GM18511 (cell line): ENCODE data around the gene IFNB1.

Source experiments
- ATAC-seq: cut with Tn5 transposase; IDR thresholded peaks from one replicate; pipeline ENCODE4 v1.9.1; 2021; ENCODE audit warnings: mild to moderate bottlenecking, moderate library complexity; ENCODE audit not compliant: unreplicated experiment

IFNB1 gene

DNA sequence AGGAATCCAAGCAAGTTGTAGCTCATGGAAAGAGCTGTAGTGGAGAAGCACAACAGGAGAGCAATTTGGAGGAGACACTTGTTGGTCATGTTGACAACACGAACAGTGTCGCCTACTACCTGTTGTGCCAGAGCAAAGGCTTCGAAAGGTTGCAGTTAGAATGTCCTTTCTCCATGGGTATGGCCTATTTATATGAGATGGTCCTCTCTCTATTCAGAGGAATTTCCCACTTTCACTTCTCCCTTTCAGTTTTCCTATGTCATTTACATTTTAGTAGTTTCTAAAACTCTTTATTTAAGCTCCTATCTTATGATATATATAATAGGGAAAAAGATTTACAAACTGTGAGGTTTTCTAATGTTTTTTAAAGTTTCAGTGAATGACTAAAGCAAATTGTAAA is at the start of gene IFNB1:
TSS of gene IFNB1 (minus strand) at position 162 of the 400 bp plus-strand sequence. CDS start at position 89, 73 bp downstream.
- no peak for ATAC-seq

DNA sequence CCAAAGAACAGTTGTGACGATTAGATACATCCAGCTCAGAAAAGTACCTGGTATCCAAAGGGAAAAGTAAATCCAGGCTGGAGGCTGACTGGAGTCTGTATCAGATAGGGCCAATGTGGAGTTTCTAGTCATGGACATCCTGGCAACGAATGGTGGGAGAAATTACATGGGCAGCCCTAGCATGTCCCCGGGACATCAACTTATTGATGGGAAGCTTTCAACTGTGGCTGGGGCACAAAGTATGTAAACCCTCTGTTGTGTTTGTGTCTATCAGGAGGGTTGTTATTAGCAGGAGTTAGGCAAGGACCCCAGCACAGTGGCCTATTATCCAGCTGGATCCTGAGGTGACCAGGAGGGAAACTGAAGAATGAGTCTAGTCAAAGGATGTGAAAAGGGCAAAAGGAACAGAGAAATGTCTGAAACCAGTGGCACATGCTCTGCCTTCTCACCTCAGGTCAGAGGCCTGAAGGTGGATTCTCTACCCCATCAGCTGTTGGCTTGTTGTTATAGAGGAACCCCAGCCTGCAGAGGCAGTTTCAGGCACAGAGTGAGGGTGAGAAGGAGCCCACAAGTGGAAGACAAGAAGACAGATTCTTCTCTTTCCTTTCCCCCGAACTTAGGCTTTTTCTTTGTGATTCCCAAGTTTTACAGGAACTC is 44.0 kb upstream of the IFNB1 start:
- ATAC-seq, result peak; percentile 96

DNA sequence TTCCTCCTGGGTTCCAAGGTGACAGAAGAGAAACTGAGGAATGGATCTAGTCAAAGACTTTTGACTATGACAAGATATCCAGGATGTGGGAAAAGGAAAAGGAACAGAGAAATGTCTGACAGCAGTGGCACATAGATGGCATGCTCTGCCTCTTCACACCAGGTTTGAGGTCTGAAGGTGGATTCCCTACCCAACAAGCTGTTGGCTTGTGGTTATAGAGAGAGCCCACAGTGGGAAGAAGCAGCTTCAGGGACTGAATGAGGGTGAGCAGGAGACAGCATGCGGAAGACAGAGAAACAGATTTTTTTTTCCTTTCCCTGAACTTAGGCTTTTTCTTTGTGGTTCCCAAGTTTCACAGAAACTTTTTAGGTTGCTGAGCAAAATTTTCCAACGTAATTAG is 43.3 kb upstream of the IFNB1 start:
- ATAC-seq, result no peak

DNA sequence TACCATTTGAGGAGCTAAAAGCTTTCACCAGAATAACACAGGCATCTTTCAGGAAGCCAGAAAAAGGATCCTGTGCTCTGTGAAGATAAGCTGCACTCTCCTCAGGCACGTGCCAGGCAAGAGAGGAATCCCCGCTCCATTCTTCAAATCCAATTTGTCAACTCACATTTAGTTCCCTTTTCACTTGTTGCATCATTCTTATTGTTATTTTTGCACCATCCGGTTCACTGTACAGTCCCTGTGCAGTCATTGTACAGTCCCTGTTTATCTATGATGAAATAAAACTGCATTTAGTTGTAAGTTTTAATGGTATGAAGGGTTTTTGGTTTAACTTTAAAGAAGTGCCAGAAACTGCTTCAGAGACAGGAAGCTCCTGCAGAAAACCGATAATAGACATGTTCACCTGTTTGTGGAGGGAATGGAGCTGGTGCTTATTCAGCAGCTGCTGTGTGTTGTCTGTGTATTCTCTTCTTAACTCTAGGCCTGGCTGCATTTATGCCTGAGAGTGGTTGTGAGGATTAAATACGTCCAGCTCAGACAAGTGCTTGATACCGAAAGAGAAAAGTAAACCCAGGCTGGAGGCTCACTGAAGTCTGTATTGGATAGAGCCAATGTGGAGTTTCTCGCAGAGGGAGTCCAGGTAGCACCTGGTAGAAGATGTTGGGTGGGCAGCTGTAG is 41.5 kb upstream of the IFNB1 start:
- ATAC-seq, result no peak

DNA sequence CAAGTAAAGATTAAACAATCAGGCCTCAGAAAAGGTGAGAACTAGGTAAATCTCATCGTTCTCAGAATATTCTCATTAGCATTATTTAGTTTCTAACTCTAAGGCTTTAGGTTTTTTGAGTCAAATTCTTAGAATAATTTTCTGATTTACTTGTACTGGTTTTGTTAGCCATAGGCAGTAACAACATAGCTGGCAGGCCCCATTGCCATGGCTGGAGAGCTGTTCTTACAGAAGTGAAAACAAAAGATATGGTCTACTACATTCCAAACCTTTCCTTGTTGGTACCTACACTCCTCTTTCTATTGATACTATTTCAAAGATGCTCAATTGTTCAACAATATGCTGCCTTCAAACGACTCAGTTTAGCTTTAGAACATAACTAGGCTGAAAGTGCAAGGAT is 36.6 kb upstream of the IFNB1 start:
- ATAC-seq, result no peak

DNA sequence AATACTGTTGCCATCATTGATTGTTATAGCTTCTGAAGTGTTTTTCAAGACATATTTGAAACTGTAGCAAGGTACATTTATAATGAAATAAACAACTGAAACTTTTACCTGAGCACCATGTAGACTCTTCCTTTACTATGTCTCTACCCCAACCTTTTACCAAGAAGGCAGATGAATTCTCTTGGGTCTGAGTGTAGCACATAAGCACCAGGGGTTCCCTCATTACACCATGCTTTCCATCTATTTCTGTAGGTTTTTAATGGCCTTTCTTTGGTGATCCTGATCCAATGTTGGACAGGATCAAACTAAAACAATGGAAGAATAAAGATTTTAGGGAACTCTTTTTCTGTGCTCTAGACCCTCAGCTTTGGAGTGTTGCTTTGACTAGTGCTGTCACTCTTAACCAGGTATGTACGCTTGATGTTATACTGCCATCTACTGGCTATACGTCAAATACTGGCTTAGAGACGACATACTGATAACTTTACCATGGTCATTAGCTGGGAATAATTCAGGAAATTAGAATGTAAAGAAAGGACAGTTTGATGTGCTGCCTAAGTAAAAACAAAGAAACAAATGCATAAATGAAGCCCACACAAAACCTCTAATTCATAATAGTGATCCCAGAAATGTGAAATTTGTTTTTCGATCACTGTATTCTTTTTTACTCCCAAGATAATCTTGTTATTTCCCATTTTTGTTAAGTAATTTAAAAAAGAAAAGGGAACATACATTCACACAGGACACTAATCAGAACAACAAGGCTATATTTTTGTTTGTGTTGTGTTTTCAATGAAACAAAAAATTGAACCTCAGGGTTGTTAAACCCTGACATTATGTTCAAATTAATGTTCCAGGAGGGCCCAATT is 33.2 kb upstream of the IFNB1 start:
- peak; percentile 97 for ATAC-seq

DNA sequence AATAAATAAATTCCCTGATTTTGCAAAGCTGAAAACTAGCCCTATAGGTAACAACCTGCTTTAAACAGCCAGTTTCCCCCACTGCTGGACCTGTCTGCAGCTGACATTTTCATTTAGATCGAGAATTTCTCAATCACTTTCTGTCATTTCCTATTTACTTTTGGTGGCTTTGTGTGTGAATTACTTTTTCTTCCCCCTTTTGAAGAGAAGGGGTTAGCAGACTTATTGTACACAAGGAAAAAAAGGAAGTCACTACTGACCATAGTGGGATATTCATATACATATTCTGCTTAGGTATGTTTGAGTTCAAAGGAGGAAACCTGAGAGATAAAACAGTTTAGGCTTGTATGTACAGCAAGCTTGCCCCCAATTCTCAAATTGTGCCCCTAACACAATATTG is 27.0 kb upstream of the IFNB1 start:
- no peak for ATAC-seq

DNA sequence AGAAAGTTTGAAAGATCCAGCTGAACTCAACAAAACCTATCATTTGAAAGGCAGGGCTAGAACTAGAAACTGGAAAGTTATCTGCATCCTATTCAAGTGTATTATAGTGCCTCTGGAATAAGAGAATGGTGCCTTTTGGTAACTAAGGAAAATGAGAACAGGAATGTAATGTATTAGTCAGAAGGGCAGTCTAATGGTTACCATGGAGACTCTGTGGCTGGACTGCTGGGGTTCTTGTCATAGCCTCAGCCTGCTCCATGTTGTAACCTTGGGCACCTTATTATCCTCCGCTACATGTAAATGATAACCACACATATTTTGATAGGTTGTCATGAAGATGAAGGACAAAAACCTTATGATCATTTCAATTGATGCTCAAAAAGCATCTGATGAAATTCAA is 24.6 kb upstream of the IFNB1 start:
- ATAC-seq, result no peak

DNA sequence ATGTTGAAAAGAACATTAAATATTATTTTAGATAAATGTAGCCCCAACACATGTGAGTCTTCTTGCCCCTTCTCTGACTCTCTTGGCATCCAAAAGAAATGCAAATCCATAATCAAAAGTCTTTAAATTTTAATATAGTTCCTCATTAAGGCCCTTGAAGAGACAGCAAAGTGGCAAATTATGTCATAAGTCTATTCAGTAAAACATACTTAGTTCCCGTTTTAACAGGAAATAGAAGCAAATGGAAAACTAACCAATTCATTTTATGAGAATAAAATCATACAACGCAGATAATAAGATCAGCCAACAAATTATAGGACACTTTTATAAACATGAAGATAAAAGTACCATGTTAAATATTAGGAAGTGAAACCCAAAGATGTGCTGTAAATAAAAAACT is 20.1 kb upstream of the IFNB1 start:
- ATAC-seq, result no peak

DNA sequence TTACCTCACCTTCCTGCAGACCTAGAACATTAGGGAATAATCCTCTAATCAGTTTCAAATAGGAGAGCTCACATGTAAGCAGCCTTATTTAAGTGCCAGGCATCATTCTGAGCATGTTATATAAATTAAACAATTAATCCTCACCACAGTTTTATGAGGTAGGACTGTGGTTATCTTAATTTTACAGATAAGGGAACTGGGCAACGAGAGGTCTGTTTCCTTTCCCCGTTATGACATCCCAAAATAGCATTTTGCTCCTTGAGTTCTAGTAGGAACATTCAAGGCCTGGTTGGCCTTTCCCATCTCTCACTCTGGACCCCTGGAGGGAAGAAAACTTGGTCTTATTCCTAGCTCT is 19.1 kb upstream of the IFNB1 start:
- ATAC-seq, result no peak

DNA sequence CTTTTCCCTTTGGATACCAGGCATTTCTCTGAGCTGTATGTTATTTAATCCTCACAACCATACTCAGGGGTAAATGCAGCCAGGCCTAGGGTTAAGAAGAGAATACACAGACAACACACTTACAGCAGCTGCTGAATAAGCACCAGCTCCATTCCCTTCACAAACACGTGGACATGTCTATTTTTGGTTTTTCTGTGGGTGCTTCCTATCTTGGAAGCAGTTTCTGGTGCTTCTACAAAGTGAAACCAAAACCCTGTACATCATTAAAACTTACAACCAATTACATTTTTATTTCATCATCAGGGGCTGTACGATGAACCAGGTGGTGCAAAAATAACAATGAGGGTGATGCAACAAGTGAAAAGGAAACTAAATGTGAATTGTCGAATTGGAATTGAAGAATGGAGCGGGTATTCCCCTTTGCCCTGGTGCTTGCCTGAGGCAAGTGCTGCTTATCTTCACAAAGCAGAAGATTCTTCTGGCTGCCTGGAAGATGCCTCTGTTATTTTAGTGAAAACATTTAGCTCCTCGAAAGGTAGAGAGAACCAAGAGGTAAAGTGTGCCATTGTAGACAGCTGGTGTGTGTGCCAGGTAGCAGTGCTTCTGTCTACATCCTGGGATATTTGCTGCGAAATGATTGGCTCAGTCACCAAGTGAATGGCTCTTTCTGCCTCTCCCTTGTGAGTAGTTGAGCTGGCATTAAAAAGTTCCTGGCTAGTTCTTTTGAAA is 18.6 kb upstream of the IFNB1 start:
- ATAC-seq, result peak; percentile 82

DNA sequence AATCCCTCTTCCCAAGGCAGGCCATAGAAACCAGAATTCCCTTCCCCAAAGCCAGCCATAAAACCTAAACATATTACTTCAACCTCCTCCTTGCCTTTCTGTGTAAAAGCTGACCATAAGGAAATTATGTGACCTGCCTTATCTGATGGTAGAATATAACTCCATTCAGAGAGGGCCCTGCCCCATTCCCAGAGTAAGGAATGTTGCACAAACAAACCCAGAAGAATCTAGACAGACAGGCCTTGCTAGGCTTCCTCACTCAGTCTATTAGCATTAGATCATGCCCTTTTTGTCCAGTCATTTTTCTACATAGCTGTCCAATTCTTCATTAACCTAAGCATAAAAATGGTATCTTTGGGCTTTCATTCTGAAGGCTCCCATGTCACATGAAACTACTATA is 17.8 kb upstream of the IFNB1 start:
- no peak for ATAC-seq

DNA sequence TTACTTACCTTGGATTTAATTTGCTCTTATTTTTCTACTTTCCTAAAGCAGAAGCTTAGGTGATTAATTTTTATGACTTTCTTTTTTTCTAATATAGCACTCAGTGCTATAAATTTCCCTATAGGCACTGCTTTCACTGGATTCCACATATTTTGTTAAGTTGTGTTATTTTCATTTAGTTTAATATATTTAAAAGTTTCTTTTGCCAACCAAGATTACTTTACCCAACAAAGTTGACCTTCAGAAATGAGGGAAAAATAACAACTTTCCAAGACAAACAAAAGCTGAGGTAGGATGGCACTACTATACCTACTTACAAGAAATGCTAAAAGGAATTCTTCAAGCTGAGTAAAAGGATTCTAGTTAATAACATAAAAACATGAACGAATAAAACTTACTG is 8.8 kb upstream of the IFNB1 start:
- ATAC-seq, result no peak

DNA sequence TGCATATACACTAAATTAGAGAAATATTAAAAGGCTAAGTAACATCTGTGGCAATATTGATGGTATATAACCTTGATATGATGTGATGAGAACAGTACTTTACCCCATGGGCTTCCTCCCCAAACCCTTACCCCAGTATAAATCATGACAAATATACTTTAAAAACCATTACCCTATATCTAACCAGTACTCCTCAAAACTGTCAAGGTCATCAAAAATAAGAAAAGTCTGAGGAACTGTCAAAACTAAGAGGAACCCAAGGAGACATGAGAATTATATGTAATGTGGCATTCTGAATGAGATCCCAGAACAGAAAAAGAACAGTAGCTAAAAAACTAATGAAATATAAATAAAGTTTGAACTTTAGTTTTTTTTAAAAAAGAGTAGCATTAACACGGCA is 7.3 kb upstream of the IFNB1 start:
- no peak for ATAC-seq

DNA sequence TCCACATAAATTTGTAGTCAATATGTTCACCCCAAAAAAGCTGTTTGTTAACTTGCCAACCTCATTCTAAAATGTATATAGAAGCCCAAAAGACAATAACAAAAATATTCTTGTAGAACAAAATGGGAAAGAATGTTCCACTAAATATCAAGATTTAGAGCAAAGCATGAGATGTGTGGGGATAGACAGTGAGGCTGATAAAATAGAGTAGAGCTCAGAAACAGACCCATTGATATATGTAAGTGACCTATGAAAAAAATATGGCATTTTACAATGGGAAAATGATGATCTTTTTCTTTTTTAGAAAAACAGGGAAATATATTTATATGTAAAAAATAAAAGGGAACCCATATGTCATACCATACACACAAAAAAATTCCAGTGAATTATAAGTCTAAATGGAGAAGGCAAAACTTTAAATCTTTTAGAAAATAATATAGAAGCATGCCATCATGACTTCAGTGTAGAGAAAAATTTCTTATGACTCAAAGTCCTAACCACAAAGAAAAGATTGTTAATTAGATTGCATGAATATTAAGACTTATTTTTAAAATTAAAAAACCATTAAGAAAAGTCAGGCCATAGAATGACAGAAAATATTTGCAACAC is 6.6 kb upstream of the IFNB1 start:
- ATAC-seq, result no peak

DNA sequence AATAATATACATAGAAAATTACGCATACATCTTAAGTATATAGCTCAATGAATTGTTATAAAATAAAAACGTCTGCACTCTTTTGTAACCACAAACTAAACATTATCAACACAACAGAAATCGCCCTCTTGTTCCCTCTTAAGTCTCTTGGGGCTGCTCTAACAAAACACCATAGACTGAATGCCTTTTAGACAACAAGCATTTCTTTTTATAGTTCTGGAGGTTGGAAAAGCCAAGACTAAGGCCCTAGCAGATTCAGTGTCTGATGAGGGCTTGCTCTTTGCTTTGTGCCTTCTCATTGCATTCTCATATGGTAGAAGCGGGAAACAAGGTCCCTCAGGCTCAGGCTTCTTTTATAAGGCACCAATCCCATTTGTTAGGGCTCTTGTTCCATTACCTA is 4.9 kb upstream of the IFNB1 start:
- no peak for ATAC-seq

DNA sequence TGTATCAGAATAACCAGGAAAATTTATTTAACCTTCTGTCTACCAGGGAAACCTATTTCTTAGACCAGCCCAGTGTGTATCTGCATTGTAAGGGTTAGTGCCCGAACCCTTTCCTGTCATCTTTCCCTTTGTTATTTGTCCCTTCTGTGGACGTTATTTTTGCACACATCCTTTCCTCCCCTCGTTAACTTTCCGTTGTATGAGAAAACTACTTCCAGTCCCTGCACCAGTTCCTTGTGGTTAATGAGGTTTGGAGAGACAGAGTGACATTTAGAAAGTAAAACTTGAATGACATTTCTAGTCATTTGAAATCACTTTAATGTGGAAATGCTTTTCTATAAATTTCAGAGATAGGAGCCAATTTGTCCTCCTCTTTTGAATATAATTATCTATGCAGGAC is 4.3 kb upstream of the IFNB1 start:
- no peak for ATAC-seq

DNA sequence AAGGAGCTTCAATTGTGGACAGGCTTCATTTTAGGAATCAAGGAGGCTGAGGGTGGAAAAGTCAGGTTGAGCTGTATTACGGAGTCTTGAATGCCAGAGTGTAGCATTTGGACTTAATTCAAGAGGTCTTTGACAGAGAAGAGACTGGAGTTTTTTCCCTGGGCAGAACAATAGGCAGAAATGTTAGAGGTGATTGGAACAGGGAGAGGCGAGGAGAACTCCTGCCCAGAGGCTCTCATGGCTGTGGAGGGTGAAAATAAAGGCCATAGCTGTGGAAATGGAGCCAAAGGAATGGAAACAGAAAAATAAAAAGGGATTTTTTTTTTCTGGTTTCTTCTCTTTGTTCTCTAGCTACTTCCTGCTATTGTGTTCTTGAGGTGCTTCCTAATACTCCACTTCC is 3.7 kb upstream of the IFNB1 start:
- ATAC-seq, result no peak

DNA sequence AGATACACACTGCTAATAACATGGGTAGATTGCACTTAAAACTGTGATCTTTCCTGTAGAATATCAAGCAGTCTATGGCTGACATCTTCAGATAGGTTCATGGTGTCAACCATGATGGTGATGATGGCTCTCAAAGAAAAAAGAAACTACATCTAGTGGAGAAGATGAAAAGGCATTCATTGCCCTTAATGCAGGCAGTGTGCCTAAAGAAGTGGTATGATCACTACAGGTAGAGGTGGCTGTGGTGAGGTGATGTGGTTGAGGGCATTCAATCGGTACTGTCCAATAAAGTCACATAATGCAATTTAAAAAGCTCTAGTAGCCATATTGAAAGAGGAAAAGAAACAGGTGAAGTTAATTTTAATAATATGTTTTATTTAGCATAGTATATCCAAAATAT is 3.1 kb upstream of the IFNB1 start:
- no peak for ATAC-seq

DNA sequence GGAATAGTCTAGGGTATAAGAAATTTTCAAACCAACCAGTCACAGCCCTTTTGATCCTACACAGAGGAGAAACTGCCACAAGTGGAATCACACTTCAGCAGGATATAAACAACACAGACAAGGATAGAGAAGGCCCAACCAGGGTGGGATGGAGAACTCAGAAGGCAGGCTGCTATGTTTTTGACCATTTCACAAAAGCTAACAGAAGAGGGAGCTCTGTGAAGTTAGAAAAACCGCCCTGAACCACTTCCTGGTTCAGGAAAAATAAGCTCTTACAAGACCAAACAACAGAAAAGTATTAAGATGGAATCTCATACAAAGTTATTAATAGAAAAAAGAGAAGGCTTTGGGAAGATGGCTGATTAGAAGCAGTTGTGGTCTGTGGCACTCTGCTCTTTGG is 960 bp upstream of the IFNB1 start:
- no peak for ATAC-seq

DNA sequence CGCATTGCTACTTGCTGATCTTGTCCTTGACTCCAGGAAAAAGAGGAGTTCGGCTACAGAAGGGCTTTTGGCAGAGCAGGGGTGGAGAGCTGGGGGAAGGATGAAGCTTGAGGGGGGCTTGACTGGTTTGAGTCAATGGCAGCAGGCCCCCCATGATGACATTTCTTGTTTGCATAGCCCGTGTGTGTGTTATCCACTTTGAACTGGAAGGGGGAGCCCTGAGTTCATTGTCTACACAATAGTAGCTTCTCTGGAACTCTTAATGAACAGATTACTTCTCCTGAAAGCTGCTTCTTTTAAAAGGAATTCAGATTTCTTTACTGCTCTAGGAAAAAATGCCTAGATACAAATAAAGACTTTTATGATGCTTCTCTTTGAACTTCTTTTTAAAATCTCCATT is 2.3 kb downstream of the IFNB1 start:
- ATAC-seq, result no peak
